SK-N-SH (cell line): Measurements from ENCODE around the gene GRIP1.

Experiments used
- EP300 ChIP-seq, 2 experiments: IDR thresholded peaks; 2 replicates each; pipeline versions ENCODE4 v1.4.0 to v1.6.1; 2012; ENCODE audit warnings: borderline replicate concordance in 1 of 2, low read depth in 1 of 2, low read length in 1 of 2
- TAF1 ChIP-seq: IDR thresholded peaks from 2 replicates; pipeline ENCODE4 v1.6.1; 2012; ENCODE audit warnings: low read depth, mild to moderate bottlenecking, low read length, moderate library complexity, borderline replicate concordance
- USF1 ChIP-seq: IDR thresholded peaks from 2 replicates; pipeline ENCODE4 v1.4.0; 2012; ENCODE audit warnings: low read depth, borderline replicate concordance
- ZBTB33 ChIP-seq: IDR thresholded peaks from 2 replicates; pipeline ENCODE4 v1.4.0; 2012; ENCODE audit warnings: low read depth, borderline replicate concordance
- TF ChIP-seq, protein P1 (sequence below): fragments of 200-600 bp; sonication (generic); IDR thresholded peaks from 2 replicates; pipeline ENCODE4 v1.6.1; 2017; ENCODE audit warnings: antibody characterized with exemption, mild to moderate bottlenecking, moderate library complexity

GRCh38 chr12:66717036-66717673, 38.3 kb upstream of the GRIP1 start:
- TF ChIP-seq, protein P1, sequence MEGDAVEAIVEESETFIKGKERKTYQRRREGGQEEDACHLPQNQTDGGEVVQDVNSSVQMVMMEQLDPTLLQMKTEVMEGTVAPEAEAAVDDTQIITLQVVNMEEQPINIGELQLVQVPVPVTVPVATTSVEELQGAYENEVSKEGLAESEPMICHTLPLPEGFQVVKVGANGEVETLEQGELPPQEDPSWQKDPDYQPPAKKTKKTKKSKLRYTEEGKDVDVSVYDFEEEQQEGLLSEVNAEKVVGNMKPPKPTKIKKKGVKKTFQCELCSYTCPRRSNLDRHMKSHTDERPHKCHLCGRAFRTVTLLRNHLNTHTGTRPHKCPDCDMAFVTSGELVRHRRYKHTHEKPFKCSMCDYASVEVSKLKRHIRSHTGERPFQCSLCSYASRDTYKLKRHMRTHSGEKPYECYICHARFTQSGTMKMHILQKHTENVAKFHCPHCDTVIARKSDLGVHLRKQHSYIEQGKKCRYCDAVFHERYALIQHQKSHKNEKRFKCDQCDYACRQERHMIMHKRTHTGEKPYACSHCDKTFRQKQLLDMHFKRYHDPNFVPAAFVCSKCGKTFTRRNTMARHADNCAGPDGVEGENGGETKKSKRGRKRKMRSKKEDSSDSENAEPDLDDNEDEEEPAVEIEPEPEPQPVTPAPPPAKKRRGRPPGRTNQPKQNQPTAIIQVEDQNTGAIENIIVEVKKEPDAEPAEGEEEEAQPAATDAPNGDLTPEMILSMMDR = no peak
- TF ChIP-seq TAF1 = no peak
- TF ChIP-seq ZBTB33 = no peak
- no peak for TF ChIP-seq EP300 (IDR thresholded peaks at IDR 0.05; ENCODE audit: borderline replicate concordance in 1 of 2, low read depth in 1 of 2, low read length in 1 of 2)
- no peak for TF ChIP-seq USF1
